HepG2 (cell line): ENCODE results near the gene PLSCR4. TPM values are rescaled to one million over a fixed set of nuclear protein-coding genes. Genes with fewer than 3 reads are reported as not detected.

Experiments
- ATAC-seq: fragments of 200-7000 bp; cut with Tn5 transposase; 3 replicates; pipeline ENCODE4 v1.9.1; 2020; ENCODE audit warnings: mild to moderate bottlenecking, moderate library complexity
- BruUV-seq: library from RNA; stranded (reverse); fragments of 400-500 nt; replicated peaks from 2 replicates; lab custom pipeline; 2021; lab: Mats Ljungman, UMichigan
- CTCF ChIA-PET: fragments of 300-600 bp; formaldehyde crosslinking; extraction: SDS; loops from one replicate; lab custom pipeline; 2021; ENCODE audit warnings: low total read pairs, inconsistent platforms, low intra/inter-chr PET ratio; lab: Yijun Ruan, JAX
- POLR2A ChIA-PET: fragments of 350-600 bp; sonication (Branson Sonifier 250); formaldehyde crosslinking; loops from one replicate; lab custom pipeline; 2020; ENCODE audit warnings: antibody characterized with exemption, inconsistent platforms; lab: Yijun Ruan, JAX
- DNase-seq: peaks from one replicate; pipeline ENCODE4 v3.0.0-alpha.2; 2015; ENCODE audit warnings: low spot score
- FAIRE-seq: peaks from 3 replicates; lab custom pipeline; 2011; peaks lifted over from hg19 to GRCh38; lab: Jason Lieb, UNC
- H2AFZ ChIP-seq: one replicate; pipeline ENCODE4 v1.6.1; 2011; ENCODE audit warnings: low read length, inconsistent platforms
- H3K27ac ChIP-seq: fragments of 300-600 bp; 3 replicates; pipeline ENCODE4 v1.8.0; 2011; ENCODE audit warnings: mixed run types, mild to moderate bottlenecking, mixed read lengths, low read length, inconsistent platforms; ENCODE audit not compliant: insufficient read depth; ENCODE audit errors: extremely low read length
- H3K27me3 ChIP-seq, 2 experiments: fragments of 200-600 bp in 1 of 2; 2 replicates in 1 of 2; 3 replicates in 1 of 2; pipeline versions ENCODE4 v1.6.0 to v1.8.0; 2011; ENCODE audit warnings: low read length in 2 of 2, mild to moderate bottlenecking in 2 of 2, moderate library complexity in 2 of 2, inconsistent platforms in 1 of 2; ENCODE audit not compliant: insufficient read depth in 2 of 2, control insufficient read depth in 1 of 2
- H3K36me3 ChIP-seq, 2 experiments: fragments of 200-600 bp in 1 of 2; replicated peaks in 1 of 2; 2 replicates in 1 of 2; 3 replicates in 1 of 2; pipeline versions ENCODE4 v1.5.1 to v1.8.0; 2011; ENCODE audit warnings: low read length in 2 of 2, inconsistent platforms in 1 of 2; ENCODE audit not compliant: insufficient read depth in 2 of 2, control insufficient read depth in 1 of 2
- H3K4me1 ChIP-seq: 2 replicates; pipeline ENCODE4 v1.5.1; 2012; ENCODE audit warnings: low read length, inconsistent platforms; ENCODE audit not compliant: insufficient read depth
- H3K4me2 ChIP-seq: 2 replicates; pipeline ENCODE4 v1.6.0; 2011; ENCODE audit warnings: low read depth, low read length, inconsistent platforms
- H3K4me3 ChIP-seq, 3 experiments: fragments of 200-600 bp in 1 of 3; sonication (generic), shearing (Covaris generic) in 1 of 3; replicated peaks in 1 of 3; 2 replicates each; pipeline ENCODE4 v1.5.1; 2011 to 2016; ENCODE audit warnings: low read length in 3 of 3, inconsistent platforms in 2 of 3, low read depth in 2 of 3, mild to moderate bottlenecking in 2 of 3, control low read depth in 1 of 3, mixed read lengths in 1 of 3; ENCODE audit not compliant: insufficient read depth in 1 of 3
- H3K79me2 ChIP-seq: one replicate; pipeline ENCODE4 v1.6.1; 2011; ENCODE audit warnings: low read length, inconsistent platforms; ENCODE audit not compliant: insufficient read depth
- H3K9ac ChIP-seq: 2 replicates; pipeline ENCODE4 v1.6.0; 2011; ENCODE audit warnings: mild to moderate bottlenecking, low read depth, low read length, inconsistent platforms; ENCODE audit not compliant: insufficient read depth
- H3K9me3 ChIP-seq: 2 replicates; pipeline ENCODE4 v1.5.1; 2012; ENCODE audit warnings: mild to moderate bottlenecking, low read length
- H4K20me1 ChIP-seq: 2 replicates; pipeline ENCODE4 v1.6.0; 2011; ENCODE audit warnings: inconsistent platforms, mild to moderate bottlenecking, low read length, moderate library complexity; ENCODE audit not compliant: insufficient read depth
- GFI1 ChIP-seq: sonication (generic); formaldehyde crosslinking; IDR thresholded peaks from 2 replicates; pipeline ENCODE4 v1.5.0; 2020; ENCODE audit warnings: missing genetic modification reagents, mild to moderate bottlenecking, borderline replicate concordance
- IKZF4 ChIP-seq: sonication (generic); formaldehyde crosslinking; IDR thresholded peaks from 2 replicates; pipeline ENCODE4 v1.5.1; 2020; ENCODE audit warnings: borderline replicate concordance, mild to moderate bottlenecking, low read depth, missing genetic modification reagents; ENCODE audit errors: not compliant biosample characterization
- KDM5A ChIP-seq: fragments of 200-600 bp; sonication (generic); IDR thresholded peaks from 2 replicates; pipeline ENCODE4 v1.7.0; 2018; ENCODE audit warnings: antibody characterized with exemption, mild to moderate bottlenecking, low read length, borderline replicate concordance
- MBNL3 ChIP-seq: fragments of 250-450 bp; sonication (Bioruptor Pico); conservative IDR thresholded peaks from 2 replicates; pipeline ENCODE4 v1.8.0; 2022; ENCODE audit warnings: mild to moderate bottlenecking, inconsistent platforms
- TBX2 ChIP-seq: sonication (generic); formaldehyde crosslinking; IDR thresholded peaks from 2 replicates; pipeline ENCODE4 v1.5.0; 2020; ENCODE audit warnings: missing genetic modification reagents, mild to moderate bottlenecking, borderline replicate concordance
- ZNF34 ChIP-seq: sonication (generic); formaldehyde crosslinking; IDR thresholded peaks from 2 replicates; pipeline ENCODE4 v1.4.0; 2020; ENCODE audit warnings: mild to moderate bottlenecking, missing genetic modification reagents, borderline replicate concordance
- ZNF430 ChIP-seq: sonication (generic); formaldehyde crosslinking; IDR thresholded peaks from 2 replicates; pipeline ENCODE4 v1.9.0; 2021; ENCODE audit warnings: mild to moderate bottlenecking, missing genetic modification reagents
- WGBS: methylation state at CpG from one replicate; pipeline ENCODE4 v1.1.6; 2017; ENCODE audit warnings: low lambda C conversion rate; 5-methylcytosine and 5-hydroxymethylcytosine counted together
- in situ Hi-C: cut with HindIII; loops from 2 replicates; pipeline ENCODE4 v1.10.0; 2017; ENCODE audit warnings: low pct_unique_long_range_greater_than_20kb; ENCODE audit not compliant: extremely low pct_ligation_motif_present
- intact Hi-C: fragments of 100-400 bp; cut with micrococcal nuclease; formaldehyde crosslinking; loops from one replicate; pipeline ENCODE4 v1.10.0; 2022; ENCODE audit not compliant: unreplicated experiment
- polyA plus RNA-seq, 8 experiments: library from polyadenylated mRNA; depleted of rRNA in 3 of 8; stranded (reverse) in 7 of 8; unstranded in 1 of 8; fragments of >200 nt; fragmentation: Illumina TruSeq in 4 of 8; extraction: Trizol in 4 of 8; gene quantifications; 2 replicates each; pipeline versions ENCODE4 v1.2.1 to v1.2.3, GENCODE V29; 2011 to 2016; ENCODE audit warnings: low read depth in 4 of 8, missing spikeins in 1 of 8, mixed read lengths in 1 of 8; ENCODE audit not compliant: insufficient read depth in 1 of 8
- total RNA-seq, 5 experiments: library from RNA; depleted of rRNA; stranded (reverse); fragments of >200 nt; fragmentation: Illumina TruSeq; extraction: Trizol; gene quantifications; 2 replicates each; pipeline ENCODE4 v1.2.3, GENCODE V29; 2016; ENCODE audit warnings: low read depth in 1 of 5
- TF ChIP-seq, protein P1 (sequence below): IDR thresholded peaks from 2 replicates; pipeline ENCODE4 v1.6.1; 2018; ENCODE audit warnings: missing genetic modification reagents

The PLSCR4 gene
- total and polyA plus RNA-seq, 2 of the 13 experiments (the other 11 are each of a cell fraction or from before 2014, with no cell fraction given) = 1.5 to 59.0 TPM

DNA sequence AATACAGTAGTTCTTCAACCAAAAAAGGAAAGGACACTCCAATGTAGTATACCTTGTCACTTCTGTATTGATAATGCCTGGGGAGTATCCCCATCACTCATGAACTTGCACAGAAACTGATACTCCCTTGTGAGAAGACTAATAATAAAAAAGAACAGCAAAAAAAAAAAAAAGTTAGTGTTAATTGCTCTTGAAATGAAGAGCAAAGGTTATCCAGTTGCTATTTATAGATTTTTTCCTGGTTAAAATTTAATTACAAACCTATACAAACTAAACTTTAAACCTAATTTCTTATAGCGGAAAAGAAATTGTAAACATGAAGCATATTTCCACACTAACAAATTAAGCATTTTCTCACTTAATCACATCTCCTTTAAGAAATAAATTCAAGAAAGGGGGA lies 96.6 kb downstream of the PLSCR4 start:
- ATAC-seq (no peak), DNase-seq (no peak), FAIRE-seq (no peak)
- H4K20me1 ChIP-seq = peaks cover 92% of the 10 kb centered on the region
- H3K79me2 ChIP-seq = peaks cover 99% of the 10 kb centered on the region
- no peak overlapping the region for H3K9ac ChIP-seq
- peak overlapping the region; percentile 87 for H3K4me2 ChIP-seq
- CTCF ChIA-PET = no interaction called here
- in situ Hi-C loops = no loop called here
- no peak overlapping the region for H2AFZ ChIP-seq
- POLR2A ChIA-PET = no interaction called here
- peak; percentile 24; the same call in 1 of the 2 replicates for TF ChIP-seq KDM5A
- TF ChIP-seq MBNL3 (CRISPR knock-in tag) = no peak
- no peak for TF ChIP-seq IKZF4
- TF ChIP-seq GFI1 = no peak
- TF ChIP-seq, protein P1, sequence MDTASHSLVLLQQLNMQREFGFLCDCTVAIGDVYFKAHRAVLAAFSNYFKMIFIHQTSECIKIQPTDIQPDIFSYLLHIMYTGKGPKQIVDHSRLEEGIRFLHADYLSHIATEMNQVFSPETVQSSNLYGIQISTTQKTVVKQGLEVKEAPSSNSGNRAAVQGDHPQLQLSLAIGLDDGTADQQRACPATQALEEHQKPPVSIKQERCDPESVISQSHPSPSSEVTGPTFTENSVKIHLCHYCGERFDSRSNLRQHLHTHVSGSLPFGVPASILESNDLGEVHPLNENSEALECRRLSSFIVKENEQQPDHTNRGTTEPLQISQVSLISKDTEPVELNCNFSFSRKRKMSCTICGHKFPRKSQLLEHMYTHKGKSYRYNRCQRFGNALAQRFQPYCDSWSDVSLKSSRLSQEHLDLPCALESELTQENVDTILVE = no peak
- no peak for TF ChIP-seq ZNF34 (CRISPR knock-in tag)
- TF ChIP-seq TBX2 (CRISPR knock-in tag) = no peak
- TF ChIP-seq ZNF430 (CRISPR knock-in tag) = no peak
- no peaks in the 10 kb centered on the region for H3K27me3 ChIP-seq
- peak overlapping the region; percentile 36 for H3K27ac ChIP-seq
- peaks cover 86% of the 10 kb centered on the region for H3K4me1 ChIP-seq
- H3K36me3 ChIP-seq = peaks cover 6 to 9% of the 10 kb centered on the region in 2 experiments
- WGBS = 66% methylated on average over 1 of the region's 1 CpG
- no peaks in the 10 kb centered on the region for H3K9me3 ChIP-seq
- intact Hi-C loops = loop anchor here (10.0 kb wide), 1 partner anchor 1210 kb away; no protein-coding TSS in a partner anchor
- H3K4me3 ChIP-seq = peak overlapping the region in 1 of 3 experiments; percentile 27; a peak in 1 of 6 replicates
- BruUV-seq = no TSS peak
